Endothelial cell of umbilical vein (primary cell): ENCODE measurements around the gene SERGEF.

Experiments
- EZH2 ChIP-seq: IDR thresholded peaks from 2 replicates; pipeline ENCODE4 v1.6.1; 2012; ENCODE audit warnings: borderline replicate concordance, low read depth, mild to moderate bottlenecking, moderate library complexity, low read length, inconsistent platforms; ENCODE audit not compliant: severe bottlenecking
- FOS ChIP-seq: IDR thresholded peaks from 2 replicates; pipeline ENCODE4 v1.6.1; 2011; ENCODE audit warnings: mild to moderate bottlenecking, low read length, moderate library complexity, borderline replicate concordance; ENCODE audit not compliant: insufficient read depth
- GATA2 ChIP-seq: IDR thresholded peaks from 2 replicates; pipeline ENCODE4 v1.7.0; 2011; ENCODE audit warnings: low read depth, mild to moderate bottlenecking, moderate library complexity, mixed read lengths, low read length; ENCODE audit not compliant: insufficient read length, insufficient read depth
- JUN ChIP-seq: IDR thresholded peaks from 2 replicates; pipeline ENCODE4 v1.6.1; 2011; ENCODE audit warnings: borderline replicate concordance, low read depth; ENCODE audit not compliant: insufficient read length, insufficient read depth
- MYC ChIP-seq: IDR thresholded peaks from one replicate; pipeline ENCODE4 v1.6.1; 2011; ENCODE audit warnings: mild to moderate bottlenecking, low read depth, low read length
- POLR2A ChIP-seq: IDR thresholded peaks from 2 replicates; pipeline ENCODE4 v1.6.1; 2012; ENCODE audit warnings: low read depth, mild to moderate bottlenecking, control low read depth, low read length
- POLR2AphosphoS5 ChIP-seq: IDR thresholded peaks from 2 replicates; pipeline ENCODE4 v1.6.1; 2012; ENCODE audit warnings: low read depth, mild to moderate bottlenecking, control low read depth, low read length, moderate library complexity; ENCODE audit not compliant: insufficient read depth
- TF ChIP-seq, protein P1 (sequence below), 2 donors: IDR thresholded peaks; 1 replicate in 1 of 2; 2 replicates in 1 of 2; pipeline ENCODE4 v1.5.1; 2011; ENCODE audit warnings: low read length in 2 of 2, mild to moderate bottlenecking in 2 of 2, moderate library complexity in 2 of 2, control low read depth in 1 of 2, inconsistent platforms in 1 of 2, low read depth in 1 of 2; ENCODE audit not compliant: insufficient read depth in 1 of 2; ENCODE audit errors: extremely low read depth in 1 of 2

DNA sequence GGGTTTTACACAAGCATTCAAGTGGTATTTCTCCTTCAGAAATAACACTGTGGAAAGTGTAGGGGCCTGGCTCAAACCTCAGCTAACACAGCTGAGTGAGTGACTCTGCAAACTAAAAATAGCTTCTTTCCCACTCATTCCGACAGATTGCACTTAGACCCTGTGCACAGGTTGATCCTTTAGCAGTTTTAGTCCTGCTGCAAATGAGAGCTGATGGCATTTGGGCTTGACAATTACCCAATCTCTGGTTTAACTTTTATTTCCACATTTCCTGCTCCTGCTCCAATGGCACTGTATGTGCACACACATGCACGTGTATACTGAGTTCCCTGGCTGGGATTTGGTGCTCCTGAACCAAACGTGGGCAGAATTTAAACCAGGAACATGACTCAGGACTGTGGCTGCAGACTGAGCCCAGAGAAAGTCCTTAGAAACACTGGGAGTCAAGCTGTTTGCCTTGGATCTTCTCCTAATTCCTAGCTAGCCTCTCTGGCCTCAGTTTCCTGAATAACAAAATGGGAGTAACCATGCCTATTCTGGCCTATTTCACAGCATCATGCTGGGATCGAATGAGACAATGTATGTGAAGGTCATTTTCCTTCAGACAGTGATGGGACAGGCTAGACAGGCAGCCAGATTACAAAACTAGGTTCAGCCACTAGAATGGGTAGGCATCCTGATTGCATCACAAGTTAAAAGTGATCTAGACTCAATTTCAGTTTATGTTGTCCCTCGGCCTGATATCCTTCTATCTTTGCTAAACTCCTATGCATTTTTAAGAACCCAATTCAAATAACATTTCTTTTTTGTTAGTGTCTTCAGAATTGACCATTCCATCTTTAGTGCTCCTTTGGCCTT lies 58.2 kb downstream of the SERGEF start:
- TF ChIP-seq GATA2 (no peak), POLR2A (no peak), EZH2 (no peak), POLR2AphosphoS5 (no peak), FOS (no peak), JUN (no peak), MYC (no peak)
- TF ChIP-seq, protein P1, sequence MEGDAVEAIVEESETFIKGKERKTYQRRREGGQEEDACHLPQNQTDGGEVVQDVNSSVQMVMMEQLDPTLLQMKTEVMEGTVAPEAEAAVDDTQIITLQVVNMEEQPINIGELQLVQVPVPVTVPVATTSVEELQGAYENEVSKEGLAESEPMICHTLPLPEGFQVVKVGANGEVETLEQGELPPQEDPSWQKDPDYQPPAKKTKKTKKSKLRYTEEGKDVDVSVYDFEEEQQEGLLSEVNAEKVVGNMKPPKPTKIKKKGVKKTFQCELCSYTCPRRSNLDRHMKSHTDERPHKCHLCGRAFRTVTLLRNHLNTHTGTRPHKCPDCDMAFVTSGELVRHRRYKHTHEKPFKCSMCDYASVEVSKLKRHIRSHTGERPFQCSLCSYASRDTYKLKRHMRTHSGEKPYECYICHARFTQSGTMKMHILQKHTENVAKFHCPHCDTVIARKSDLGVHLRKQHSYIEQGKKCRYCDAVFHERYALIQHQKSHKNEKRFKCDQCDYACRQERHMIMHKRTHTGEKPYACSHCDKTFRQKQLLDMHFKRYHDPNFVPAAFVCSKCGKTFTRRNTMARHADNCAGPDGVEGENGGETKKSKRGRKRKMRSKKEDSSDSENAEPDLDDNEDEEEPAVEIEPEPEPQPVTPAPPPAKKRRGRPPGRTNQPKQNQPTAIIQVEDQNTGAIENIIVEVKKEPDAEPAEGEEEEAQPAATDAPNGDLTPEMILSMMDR (IDR thresholded peaks at IDR 0.05; ENCODE audit: extremely low read depth in 1 of 2, insufficient read depth in 1 of 2, low read depth in 1 of 2, low read length in 2 of 2) = no peak
